Upper lobe of left lung (tissue), 4 donors: ENCODE data around the gene SPOCD1.

ENCODE experiments used
- EP300 ChIP-seq, 4 donors: sonication (generic); formaldehyde crosslinking; IDR thresholded peaks; one replicate each; pipeline ENCODE4 v1.5.1; 2017; ENCODE audit warnings: antibody characterized with exemption in 4 of 4, control low read depth in 2 of 4
- POLR2A ChIP-seq, 4 donors: fragments of 450-650 bp; IDR thresholded peaks; one replicate each; pipeline ENCODE4 v1.5.1; 2016 to 2017; ENCODE audit warnings: antibody characterized with exemption in 4 of 4, mild to moderate bottlenecking in 2 of 4
- POLR2AphosphoS5 ChIP-seq, 2 donors: sonication (generic); formaldehyde crosslinking; IDR thresholded peaks; one replicate each; pipeline ENCODE4 v1.5.1; 2017; ENCODE audit warnings: antibody characterized with exemption in 2 of 2
- TF ChIP-seq, protein P1 (sequence below), 6 experiments: fragments of 450-650 bp in 4 of 6; fragments of 200-600 bp in 2 of 6; sonication (generic) in 2 of 6; IDR thresholded peaks; one replicate each; pipeline ENCODE4 v1.5.1; 2016 to 2019; ENCODE audit warnings: antibody characterized with exemption in 6 of 6

DNA sequence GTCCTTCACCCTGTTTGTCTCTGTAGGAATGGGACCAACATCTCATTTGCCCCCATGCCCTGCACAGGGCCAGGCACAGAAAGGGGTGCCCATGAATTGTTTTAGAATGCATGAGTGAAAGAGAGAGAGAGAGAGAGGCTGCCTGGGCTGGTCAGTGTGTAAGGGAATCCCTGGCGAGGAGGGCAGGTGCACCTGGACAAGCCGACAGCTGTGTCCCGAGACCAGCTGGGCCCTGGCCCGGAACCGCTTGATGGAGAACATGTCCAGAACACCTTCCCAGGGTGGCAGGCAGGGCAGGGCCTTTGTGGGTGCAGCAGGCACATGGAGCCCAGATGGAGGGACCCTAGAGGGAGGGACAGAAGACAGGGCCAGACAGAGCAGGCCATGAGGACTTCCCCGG is 22.7 kb downstream of the SPOCD1 start:
- TF ChIP-seq, protein P1, sequence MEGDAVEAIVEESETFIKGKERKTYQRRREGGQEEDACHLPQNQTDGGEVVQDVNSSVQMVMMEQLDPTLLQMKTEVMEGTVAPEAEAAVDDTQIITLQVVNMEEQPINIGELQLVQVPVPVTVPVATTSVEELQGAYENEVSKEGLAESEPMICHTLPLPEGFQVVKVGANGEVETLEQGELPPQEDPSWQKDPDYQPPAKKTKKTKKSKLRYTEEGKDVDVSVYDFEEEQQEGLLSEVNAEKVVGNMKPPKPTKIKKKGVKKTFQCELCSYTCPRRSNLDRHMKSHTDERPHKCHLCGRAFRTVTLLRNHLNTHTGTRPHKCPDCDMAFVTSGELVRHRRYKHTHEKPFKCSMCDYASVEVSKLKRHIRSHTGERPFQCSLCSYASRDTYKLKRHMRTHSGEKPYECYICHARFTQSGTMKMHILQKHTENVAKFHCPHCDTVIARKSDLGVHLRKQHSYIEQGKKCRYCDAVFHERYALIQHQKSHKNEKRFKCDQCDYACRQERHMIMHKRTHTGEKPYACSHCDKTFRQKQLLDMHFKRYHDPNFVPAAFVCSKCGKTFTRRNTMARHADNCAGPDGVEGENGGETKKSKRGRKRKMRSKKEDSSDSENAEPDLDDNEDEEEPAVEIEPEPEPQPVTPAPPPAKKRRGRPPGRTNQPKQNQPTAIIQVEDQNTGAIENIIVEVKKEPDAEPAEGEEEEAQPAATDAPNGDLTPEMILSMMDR (IDR thresholded peaks at IDR 0.05), result no peak
- TF ChIP-seq EP300 (IDR thresholded peaks at IDR 0.05) (no peak), POLR2AphosphoS5 (IDR thresholded peaks at IDR 0.05) (no peak), POLR2A (IDR thresholded peaks at IDR 0.05) (no peak)
